Esophagus muscularis mucosa (tissue), 4 donors: ENCODE results near the gene ISY1. TPM values are rescaled to one million over a fixed set of nuclear protein-coding genes. Genes with fewer than 3 reads are reported as not detected.

Experiments used
- DNase-seq: peaks from one replicate; pipeline ENCODE4 v3.0.0-alpha.2; 2017; ENCODE audit errors: extremely low spot score
- H3K27ac ChIP-seq, 4 donors: fragments of 200-600 bp; sonication (generic); replicated peaks in 1 of 4; 1 replicate in 3 of 4; 2 replicates in 1 of 4; pipeline ENCODE4 v1.5.1; 2016 to 2019; ENCODE audit warnings: mild to moderate bottlenecking in 1 of 4
- H3K27me3 ChIP-seq, 4 donors: fragments of 200-600 bp; sonication (generic); one replicate each; pipeline versions ENCODE4 v1.5.1 to v1.6.0; 2016 to 2019
- H3K36me3 ChIP-seq, 4 donors: fragments of 200-600 bp; sonication (generic); one replicate each; pipeline ENCODE4 v1.5.1; 2016 to 2019
- H3K4me1 ChIP-seq, 4 donors: fragments of 200-600 bp; sonication (generic); one replicate each; pipeline ENCODE4 v1.5.1; 2016 to 2019
- H3K4me3 ChIP-seq, 4 donors: fragments of 200-600 bp; sonication (generic); 1 replicate in 2 of 4; 2 replicates in 2 of 4; pipeline ENCODE4 v1.5.1; 2016 to 2019; ENCODE audit warnings: mild to moderate bottlenecking in 4 of 4, moderate library complexity in 1 of 4
- H3K9me3 ChIP-seq, 4 donors: fragments of 200-600 bp; sonication (generic); 1 replicate in 3 of 4; 2 replicates in 1 of 4; pipeline ENCODE4 v1.5.1; 2016 to 2019
- CTCF ChIP-seq, 3 experiments: fragments of 200-600 bp in 2 of 3; fragments of 450-650 bp in 1 of 3; sonication (generic) in 2 of 3; IDR thresholded peaks; one replicate each; pipeline ENCODE4 v1.5.1; 2017 to 2019; ENCODE audit warnings: antibody characterized with exemption in 3 of 3, mild to moderate bottlenecking in 2 of 3, moderate library complexity in 1 of 3
- EP300 ChIP-seq: sonication (generic); formaldehyde crosslinking; IDR thresholded peaks from one replicate; pipeline ENCODE4 v1.6.1; 2017; ENCODE audit warnings: antibody characterized with exemption
- POLR2A ChIP-seq: fragments of 450-650 bp; IDR thresholded peaks from one replicate; pipeline ENCODE4 v1.6.1; 2017; ENCODE audit warnings: antibody characterized with exemption, moderate library complexity, mild to moderate bottlenecking, low read depth
- POLR2AphosphoS5 ChIP-seq, 2 donors: sonication (generic); formaldehyde crosslinking; IDR thresholded peaks; one replicate each; pipeline ENCODE4 v1.6.1; 2017; ENCODE audit warnings: antibody characterized with exemption in 2 of 2
- whole genome bisulfite sequencing: methylation state at CpG from one replicate; pipeline ENCODE4 v1.1.5; 2018; 5-methylcytosine and 5-hydroxymethylcytosine counted together
- intact Hi-C: fragments of 100-400 bp; cut with DNase I; formaldehyde crosslinking; loops from one replicate; pipeline ENCODE4 v1.15.1; 2023
- total RNA-seq, 4 donors: library from RNA; depleted of rRNA; stranded (reverse); fragments of >200 nt; gene quantifications; one replicate each; pipeline versions ENCODE4 v1.1.0 to v1.2.1, GENCODE V29; 2016

The ISY1 gene
- total RNA-seq, 4 donors from 2014 or later, result 15.4 to 26.7 (median 18.4) TPM

DNA sequence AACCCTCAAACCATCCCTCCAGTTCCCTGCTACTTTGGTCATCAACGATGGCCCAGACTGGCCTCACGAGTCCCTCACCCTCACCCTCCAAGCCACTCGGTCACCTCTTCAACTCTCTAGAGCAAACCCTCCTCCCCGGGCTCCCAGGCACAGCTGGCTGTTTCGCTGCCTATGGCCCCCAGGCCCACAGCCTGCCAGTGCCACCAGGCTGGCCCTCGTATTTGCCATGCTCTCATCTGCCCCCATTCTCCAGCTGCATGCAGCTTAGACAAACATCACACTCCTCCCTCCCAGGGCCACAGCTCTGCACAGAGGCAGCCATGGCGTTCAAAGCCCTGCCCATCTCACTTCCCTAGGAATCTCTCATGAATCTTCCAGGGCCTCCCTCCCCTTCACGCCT lies 53.1 kb downstream of the ISY1 start:
- intact Hi-C loops, result no loop called here
- Histone ChIP-seq H3K27ac (no peak overlapping the region), H3K9me3 (no peaks in the 10 kb centered on the region), H3K36me3 (peaks cover 0 to 57% (median 15%) of the 10 kb centered on the region in 4 donors), H3K27me3 (no peaks in the 10 kb centered on the region), H3K4me3 (no peak overlapping the region), H3K4me1 (peaks cover 0 to 18% (median 9%) of the 10 kb centered on the region in 4 donors)
- no peak for DNase-seq
- TF ChIP-seq POLR2AphosphoS5 (IDR thresholded peaks at IDR 0.05), result no peak
- TF ChIP-seq CTCF (IDR thresholded peaks at IDR 0.05), result no peak
- TF ChIP-seq EP300, result no peak
- TF ChIP-seq POLR2A, result no peak
- 87% methylated on average over 8 of the region's 8 CpGs for WGBS

- no peak overlapping the region for H3K27ac ChIP-seq
- no peak overlapping the region for H3K4me3 ChIP-seq
- WGBS, result 76% methylated on average over 17 of the region's 19 CpGs
- DNase-seq, result no peak
- peaks cover 0 to 18% (median 10%) of the 10 kb centered on the region in 4 donors for H3K4me1 ChIP-seq
- peaks cover 0 to 52% (median 15%) of the 10 kb centered on the region in 4 donors for H3K36me3 ChIP-seq
- intact Hi-C loops, result no loop called here
- H3K27me3 ChIP-seq, result no peaks in the 10 kb centered on the region
- no peak for TF ChIP-seq POLR2AphosphoS5 (IDR thresholded peaks at IDR 0.05)
- no peak for TF ChIP-seq EP300
- TF ChIP-seq CTCF (IDR thresholded peaks at IDR 0.05), result no peak
- no peak for TF ChIP-seq POLR2A
- H3K9me3 ChIP-seq, result no peaks in the 10 kb centered on the region
These were observed 53.8 kb downstream of the ISY1 start for GRCh38 chr3:129106866-129107565.

DNA sequence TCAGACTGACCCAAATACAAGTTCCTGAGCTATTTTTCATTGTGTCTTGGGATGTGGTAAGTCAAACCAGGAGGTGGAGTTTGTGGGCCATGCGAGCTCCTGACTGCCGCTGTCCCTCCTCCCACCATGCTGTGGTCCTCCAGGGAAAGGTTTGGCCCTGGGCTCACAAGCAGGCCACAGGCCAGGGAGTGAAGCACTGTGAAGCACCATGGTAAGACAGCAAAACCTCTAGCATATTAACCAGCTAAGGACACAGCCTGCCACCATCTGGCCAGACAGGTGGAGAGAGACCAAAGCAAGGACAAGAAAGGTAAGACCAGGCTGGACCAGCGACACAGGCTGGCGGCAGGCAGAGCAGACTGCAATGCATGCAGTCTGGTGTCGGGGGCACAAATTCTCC lies 54.5 kb downstream of the ISY1 start:
- H3K36me3 ChIP-seq, result peaks cover 0 to 49% (median 17%) of the 10 kb centered on the region in 4 donors
- no peak for DNase-seq
- TF ChIP-seq EP300 (no peak), POLR2A (no peak), POLR2AphosphoS5 (IDR thresholded peaks at IDR 0.05) (no peak), CTCF (IDR thresholded peaks at IDR 0.05) (no peak)

DNA sequence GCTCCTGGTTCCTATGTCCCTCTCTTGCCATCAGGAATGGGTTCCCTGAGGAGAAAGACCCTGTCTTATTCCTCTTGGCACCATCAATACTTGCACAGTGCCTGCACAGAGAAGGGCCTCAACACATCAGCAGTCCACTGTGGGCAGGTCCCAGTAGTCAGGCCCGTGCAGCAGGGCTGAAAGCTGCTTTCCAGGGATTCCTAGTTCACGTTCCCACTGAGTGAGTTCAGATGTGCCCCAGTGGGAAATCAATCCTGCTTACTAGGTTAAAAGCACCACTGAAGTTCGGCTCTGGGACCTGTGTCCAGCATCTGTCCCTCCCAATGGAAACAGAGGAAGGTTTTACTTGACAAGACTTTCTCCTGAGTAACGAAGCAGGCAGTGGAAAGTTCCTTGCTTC lies 55.0 kb downstream of the ISY1 start:
- Histone ChIP-seq H3K36me3 (peaks cover 0 to 47% (median 17%) of the 10 kb centered on the region in 4 donors), H3K4me3 (no peak overlapping the region), H3K4me1 (peaks cover 0 to 18% (median 13%) of the 10 kb centered on the region in 4 donors), H3K27me3 (no peaks in the 10 kb centered on the region), H3K27ac (no peak overlapping the region), H3K9me3 (no peaks in the 10 kb centered on the region)
- TF ChIP-seq POLR2AphosphoS5 (IDR thresholded peaks at IDR 0.05), result no peak
- TF ChIP-seq POLR2A, result no peak
- no peak for TF ChIP-seq EP300
- TF ChIP-seq CTCF (IDR thresholded peaks at IDR 0.05), result no peak
- no peak for DNase-seq
- WGBS, result 80% methylated on average over 3 of the region's 4 CpGs
- intact Hi-C loops, result no loop called here

More for the DNA sequence above, 54.5 kb downstream of the ISY1 start:
- intact Hi-C loops, result no loop called here
- H3K9me3 ChIP-seq, result no peaks in the 10 kb centered on the region
- H3K27me3 ChIP-seq, result no peaks in the 10 kb centered on the region
- H3K27ac ChIP-seq, result no peak overlapping the region
- no peak overlapping the region for H3K4me3 ChIP-seq
- 86% methylated on average over 5 of the region's 5 CpGs for WGBS
- H3K4me1 ChIP-seq, result peaks cover 0 to 18% (median 13%) of the 10 kb centered on the region in 4 donors
